Measurements from ENCODE around the gene FMN2.

Gene FMN2

GRCh38 chr1:240068961-240069360 is 22.7 kb upstream of the FMN2 start:
- H3K4me3 ChIP-seq (ENCODE audit: low read depth, low read length), result no peak overlapping the region
- TF ChIP-seq, protein P1, sequence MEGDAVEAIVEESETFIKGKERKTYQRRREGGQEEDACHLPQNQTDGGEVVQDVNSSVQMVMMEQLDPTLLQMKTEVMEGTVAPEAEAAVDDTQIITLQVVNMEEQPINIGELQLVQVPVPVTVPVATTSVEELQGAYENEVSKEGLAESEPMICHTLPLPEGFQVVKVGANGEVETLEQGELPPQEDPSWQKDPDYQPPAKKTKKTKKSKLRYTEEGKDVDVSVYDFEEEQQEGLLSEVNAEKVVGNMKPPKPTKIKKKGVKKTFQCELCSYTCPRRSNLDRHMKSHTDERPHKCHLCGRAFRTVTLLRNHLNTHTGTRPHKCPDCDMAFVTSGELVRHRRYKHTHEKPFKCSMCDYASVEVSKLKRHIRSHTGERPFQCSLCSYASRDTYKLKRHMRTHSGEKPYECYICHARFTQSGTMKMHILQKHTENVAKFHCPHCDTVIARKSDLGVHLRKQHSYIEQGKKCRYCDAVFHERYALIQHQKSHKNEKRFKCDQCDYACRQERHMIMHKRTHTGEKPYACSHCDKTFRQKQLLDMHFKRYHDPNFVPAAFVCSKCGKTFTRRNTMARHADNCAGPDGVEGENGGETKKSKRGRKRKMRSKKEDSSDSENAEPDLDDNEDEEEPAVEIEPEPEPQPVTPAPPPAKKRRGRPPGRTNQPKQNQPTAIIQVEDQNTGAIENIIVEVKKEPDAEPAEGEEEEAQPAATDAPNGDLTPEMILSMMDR (IDR thresholded peaks at IDR 0.05; ENCODE audit: control insufficient read depth, extremely low read depth, insufficient read depth), result no peak
- DNase-seq (ENCODE audit: low read depth), result no peak

GRCh38 chr1:240070188-240070587 is 21.5 kb upstream of the FMN2 start:
- TF ChIP-seq, protein P1 (IDR thresholded peaks at IDR 0.05; ENCODE audit: control insufficient read depth, extremely low read depth, insufficient read depth), result no peak
- DNase-seq (ENCODE audit: low read depth), result no peak
- no peak overlapping the region for H3K4me3 ChIP-seq (ENCODE audit: low read depth, low read length)

DNA sequence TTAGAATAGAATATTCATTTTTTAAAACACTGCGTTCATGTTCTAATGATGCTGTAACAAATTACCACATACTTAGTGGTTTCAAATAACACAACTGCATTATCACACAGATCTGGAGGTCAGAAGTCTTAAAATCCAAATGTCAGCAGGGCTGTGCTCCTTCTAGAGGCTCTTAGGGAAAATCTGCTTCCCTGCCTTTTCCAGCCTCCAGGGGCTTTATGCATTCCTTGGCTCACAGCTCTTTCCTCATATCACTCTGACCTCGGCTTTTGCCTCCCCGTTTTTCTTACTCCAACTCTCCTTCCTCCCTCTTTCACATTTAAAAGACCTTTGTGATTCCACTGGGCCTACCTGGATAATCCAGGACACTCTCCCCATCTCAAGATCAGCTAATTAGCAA is 18.6 kb upstream of the FMN2 start:
- no peak for DNase-seq (ENCODE audit: low read depth)
- TF ChIP-seq, protein P1 (IDR thresholded peaks at IDR 0.05; ENCODE audit: control insufficient read depth, extremely low read depth, insufficient read depth), result no peak
- H3K4me3 ChIP-seq (ENCODE audit: low read depth, low read length), result no peak overlapping the region

DNA sequence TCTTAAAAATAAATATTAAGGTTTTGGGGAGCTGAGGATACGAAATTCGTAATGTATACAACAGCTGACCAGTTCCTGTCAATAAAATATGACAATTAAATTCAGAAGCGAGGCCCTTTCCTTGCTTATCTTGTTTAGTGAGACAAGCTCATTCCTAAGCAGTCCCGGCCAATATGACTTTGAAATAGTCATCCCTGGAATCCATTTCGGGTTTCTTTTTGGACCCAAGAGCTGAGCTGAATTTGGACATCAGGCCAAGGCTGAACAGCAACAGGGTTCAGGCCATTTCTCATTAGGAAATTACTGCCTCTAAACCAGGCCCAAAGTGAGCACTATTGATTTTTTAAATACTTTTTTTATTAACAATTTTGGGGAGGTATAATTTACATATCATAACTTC is 17.3 kb upstream of the FMN2 start:
- TF ChIP-seq, protein P1 (IDR thresholded peaks at IDR 0.05; ENCODE audit: control insufficient read depth, extremely low read depth, insufficient read depth), result no peak

GRCh38 chr1:240074908-240075307 is 16.8 kb upstream of the FMN2 start:
- TF ChIP-seq, protein P1 (IDR thresholded peaks at IDR 0.05; ENCODE audit: control insufficient read depth, extremely low read depth, insufficient read depth), result no peak
- no peak for DNase-seq (ENCODE audit: low read depth)
- H3K4me3 ChIP-seq (ENCODE audit: low read depth, low read length), result no peak overlapping the region

More for the DNA sequence above, 17.3 kb upstream of the FMN2 start:
- no peak for DNase-seq (ENCODE audit: low read depth)
- no peak overlapping the region for H3K4me3 ChIP-seq (ENCODE audit: low read depth, low read length)

GRCh38 chr1:240084337-240084736 is 7.3 kb upstream of the FMN2 start:
- no peak for DNase-seq (ENCODE audit: low read depth)
- no peak overlapping the region for H3K4me3 ChIP-seq (ENCODE audit: low read depth, low read length)
- TF ChIP-seq, protein P1 (IDR thresholded peaks at IDR 0.05; ENCODE audit: control insufficient read depth, extremely low read depth, insufficient read depth), result no peak

DNA sequence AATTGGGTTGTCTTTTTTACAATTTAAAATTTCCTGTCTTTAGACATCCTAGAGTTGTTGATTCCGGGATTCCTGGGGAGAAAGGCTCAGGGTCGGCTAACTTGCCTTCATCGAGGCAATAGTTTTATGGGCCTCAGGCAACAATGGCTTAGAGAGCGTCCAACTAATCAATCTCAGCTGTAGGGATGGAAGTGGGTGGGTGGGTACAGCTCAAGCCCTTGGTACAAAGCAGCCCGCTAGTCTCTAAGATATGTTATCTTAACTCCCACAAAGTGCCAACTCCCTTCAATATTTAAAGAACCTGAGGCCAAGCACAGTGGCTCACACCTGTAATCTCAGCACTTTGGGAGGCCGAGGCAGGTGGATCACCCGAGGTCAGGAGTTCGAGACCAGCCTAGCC is 6.9 kb upstream of the FMN2 start:
- H3K4me3 ChIP-seq (ENCODE audit: low read depth, low read length), result no peak overlapping the region
- TF ChIP-seq, protein P1 (IDR thresholded peaks at IDR 0.05; ENCODE audit: control insufficient read depth, extremely low read depth, insufficient read depth), result no peak

More for the DNA sequence above, 6.9 kb upstream of the FMN2 start:
- no peak for DNase-seq (ENCODE audit: low read depth)

All from LNCaP clone FGC (cell line).